Fibroblast of mammary gland (primary cell): ENCODE data around the gene JAZF1.

Experiments used
- DNase-seq: peaks from one replicate; pipeline ENCODE4 v3.0.0-alpha.2; 2010; ENCODE audit warnings: low read depth
- H3K4me3 ChIP-seq: 2 replicates; pipeline ENCODE4 v1.5.1; 2011; ENCODE audit warnings: low read depth, mild to moderate bottlenecking, low read length, moderate library complexity; ENCODE audit not compliant: control insufficient read depth
- TF ChIP-seq, protein P1 (sequence below): conservative IDR thresholded peaks from 2 replicates; pipeline ENCODE4 v1.5.1; 2011; ENCODE audit warnings: low read depth, low read length, inconsistent platforms; ENCODE audit not compliant: control insufficient read depth, insufficient read depth

JAZF1 gene

GRCh38 chr7:28106321-28106829, 74.2 kb downstream of the JAZF1 start:
- TF ChIP-seq, protein P1, sequence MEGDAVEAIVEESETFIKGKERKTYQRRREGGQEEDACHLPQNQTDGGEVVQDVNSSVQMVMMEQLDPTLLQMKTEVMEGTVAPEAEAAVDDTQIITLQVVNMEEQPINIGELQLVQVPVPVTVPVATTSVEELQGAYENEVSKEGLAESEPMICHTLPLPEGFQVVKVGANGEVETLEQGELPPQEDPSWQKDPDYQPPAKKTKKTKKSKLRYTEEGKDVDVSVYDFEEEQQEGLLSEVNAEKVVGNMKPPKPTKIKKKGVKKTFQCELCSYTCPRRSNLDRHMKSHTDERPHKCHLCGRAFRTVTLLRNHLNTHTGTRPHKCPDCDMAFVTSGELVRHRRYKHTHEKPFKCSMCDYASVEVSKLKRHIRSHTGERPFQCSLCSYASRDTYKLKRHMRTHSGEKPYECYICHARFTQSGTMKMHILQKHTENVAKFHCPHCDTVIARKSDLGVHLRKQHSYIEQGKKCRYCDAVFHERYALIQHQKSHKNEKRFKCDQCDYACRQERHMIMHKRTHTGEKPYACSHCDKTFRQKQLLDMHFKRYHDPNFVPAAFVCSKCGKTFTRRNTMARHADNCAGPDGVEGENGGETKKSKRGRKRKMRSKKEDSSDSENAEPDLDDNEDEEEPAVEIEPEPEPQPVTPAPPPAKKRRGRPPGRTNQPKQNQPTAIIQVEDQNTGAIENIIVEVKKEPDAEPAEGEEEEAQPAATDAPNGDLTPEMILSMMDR = no peak
- no peak overlapping the region for H3K4me3 ChIP-seq
- DNase-seq = peak; percentile 78

- TF ChIP-seq, protein P1 = no peak
- no peak for DNase-seq
- H3K4me3 ChIP-seq = no peak overlapping the region
Measured at GRCh38 chr7:28105234-28105633, 75.4 kb downstream of the JAZF1 start.

DNA sequence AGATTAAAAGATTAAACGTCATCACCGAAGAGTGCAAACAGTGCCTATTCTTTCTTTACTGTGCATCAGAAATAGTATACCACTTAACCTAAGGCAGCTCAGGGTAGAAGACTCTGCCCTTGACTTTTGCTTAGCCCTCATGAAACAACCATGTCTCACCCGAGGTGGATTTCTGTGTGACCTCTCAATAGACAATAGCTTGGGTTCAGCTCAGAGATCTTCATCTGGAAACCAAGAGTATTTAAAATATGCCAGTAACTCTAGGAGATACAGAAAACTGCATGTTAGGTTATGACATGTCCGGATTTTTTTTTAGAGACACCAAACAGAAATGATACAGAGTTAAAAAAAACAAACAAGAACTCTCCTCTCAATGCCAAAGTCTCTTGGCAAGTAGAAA, 75.8 kb downstream of the JAZF1 start:
- TF ChIP-seq, protein P1 = no peak
- DNase-seq = no peak

DNA sequence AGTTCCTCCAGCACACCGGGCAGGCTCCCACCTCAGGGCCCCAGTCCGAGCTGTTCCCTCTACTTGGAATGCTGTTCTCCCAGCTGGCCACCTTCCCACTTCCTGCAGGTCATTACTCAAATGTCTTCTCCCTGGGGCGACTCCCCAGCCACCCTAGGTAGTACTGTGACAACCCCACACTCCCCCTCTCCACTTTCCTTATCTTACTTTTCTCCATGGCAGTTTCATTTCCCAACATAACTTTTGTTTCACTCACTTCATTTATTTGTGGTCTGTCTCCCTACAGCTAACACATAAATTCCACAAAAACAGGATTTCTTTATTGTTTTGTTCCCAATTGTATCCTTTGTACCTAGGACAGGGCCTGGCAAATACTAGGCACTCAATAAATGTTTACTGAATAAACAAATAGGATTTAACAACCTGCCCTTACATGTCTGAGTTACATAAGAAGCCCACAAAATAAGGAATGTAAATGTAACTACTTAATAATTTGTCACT, 76.5 kb downstream of the JAZF1 start:
- TF ChIP-seq, protein P1 = no peak
- no peak for DNase-seq
- no peak overlapping the region for H3K4me3 ChIP-seq

More for the DNA sequence above, 75.8 kb downstream of the JAZF1 start:
- H3K4me3 ChIP-seq = no peak overlapping the region

DNA sequence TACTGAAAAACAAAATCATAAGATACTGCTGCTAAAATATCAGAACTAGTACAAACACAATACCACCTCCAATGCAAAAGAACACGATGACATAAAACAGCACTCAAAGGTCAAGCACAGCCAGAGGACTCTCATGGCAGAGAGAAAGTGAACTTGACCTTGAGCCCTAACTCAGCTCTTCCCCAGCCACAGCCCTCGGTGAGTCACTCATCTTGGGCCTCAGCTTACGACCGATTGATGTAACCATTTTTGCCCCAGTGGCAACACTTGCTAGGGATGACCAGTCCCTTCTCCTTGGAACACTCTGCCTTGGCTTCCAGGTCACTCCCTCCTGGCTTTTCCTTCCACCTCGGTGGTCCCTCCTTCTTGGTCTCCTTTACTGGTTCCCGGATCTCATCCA, 77.8 kb downstream of the JAZF1 start:
- H3K4me3 ChIP-seq = no peak overlapping the region
- DNase-seq = peak; percentile 96
- TF ChIP-seq, protein P1 = no peak

DNA sequence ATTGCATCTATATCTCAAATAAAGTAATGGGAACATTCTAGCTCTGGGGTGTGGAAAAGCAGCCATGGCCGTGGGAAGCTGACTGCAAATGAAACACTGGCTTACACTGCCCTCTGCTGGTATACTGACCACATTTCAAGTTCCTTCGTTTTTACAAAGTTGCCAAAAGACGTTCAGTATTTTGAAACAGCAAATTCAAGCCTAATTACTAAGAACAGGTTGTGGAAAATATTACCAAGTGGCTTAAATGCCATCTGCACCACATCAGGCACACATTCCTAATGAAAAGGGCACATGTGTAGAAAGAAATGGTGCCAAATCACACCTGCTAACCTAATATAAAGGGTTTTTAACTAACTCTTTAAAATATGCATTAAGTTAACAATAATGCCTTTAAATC, 83.9 kb downstream of the JAZF1 start:
- TF ChIP-seq, protein P1 = peak; percentile 90
- peak; percentile 77 for DNase-seq
- no peak overlapping the region for H3K4me3 ChIP-seq

DNA sequence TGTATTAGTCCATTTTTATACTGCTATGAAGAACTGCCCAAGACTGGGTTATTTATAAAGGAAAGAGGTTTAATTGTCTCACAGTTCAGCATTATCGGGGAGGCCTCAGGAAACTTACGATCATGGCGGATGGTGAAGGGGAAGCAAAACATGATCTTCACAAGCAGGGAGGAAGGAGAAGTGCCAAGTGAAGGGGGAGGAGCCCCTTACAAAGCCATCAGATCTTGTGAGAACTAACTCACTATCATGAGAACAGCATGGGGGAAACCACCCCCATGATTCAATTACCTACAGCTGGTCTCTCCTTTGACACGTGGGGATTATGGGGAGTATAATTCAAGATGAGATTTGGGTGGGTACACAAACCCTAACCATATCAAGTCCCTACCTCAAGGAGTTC, 85.4 kb downstream of the JAZF1 start:
- TF ChIP-seq, protein P1 = no peak
- H3K4me3 ChIP-seq = no peak overlapping the region
- DNase-seq = no peak
